Measurements from ENCODE around the gene USP25.
A peak's percentile ranks its signal among the peaks of the same experiment; 100 is the strongest.

USP25 gene

GRCh38 chr21:15725949-15726348 lies 3.8 kb upstream of the USP25 start:
- H3K4me3 ChIP-seq (ENCODE audit: low read depth, low read length): no peak overlapping the region
- no peak overlapping the region for H3K27ac ChIP-seq (ENCODE audit: extremely low read depth, low read depth, low read length)
- TF ChIP-seq ZNF19 (tag by site-specific recombination; IDR thresholded peaks at IDR 0.05; ENCODE audit: low read depth) (no peak), ZNF501 (tag by site-specific recombination; IDR thresholded peaks at IDR 0.05) (no peak), ZNF112 (tag by site-specific recombination; IDR thresholded peaks at IDR 0.05) (no peak), ZFHX2 (tag by site-specific recombination; conservative IDR thresholded peaks at IDR 0.05) (no peak), ZNF596 (tag by site-specific recombination; IDR thresholded peaks at IDR 0.05) (no peak), MYNN (tag by site-specific recombination; IDR thresholded peaks at IDR 0.05; ENCODE audit: borderline replicate concordance) (no peak), ZNF10 (tag by site-specific recombination; IDR thresholded peaks at IDR 0.05) (no peak), ATF2 (tag by site-specific recombination; IDR thresholded peaks at IDR 0.05; ENCODE audit: low read depth) (no peak), ZNF133 (tag by site-specific recombination; IDR thresholded peaks at IDR 0.05) (no peak)
- ChIA-PET POLR2A (no interaction called here), CTCF (no interaction called here)
- no peaks in the 10 kb centered on the region for H3K9me3 ChIP-seq (ENCODE audit: control insufficient read depth, insufficient read depth, low read depth, low read length)
- no peaks in the 10 kb centered on the region for H3K36me3 ChIP-seq (ENCODE audit: control insufficient read depth in 2 of 2, insufficient read depth in 1 of 2, low read length in 2 of 2)
- H3K4me1 ChIP-seq (ENCODE audit: control insufficient read depth, insufficient read depth, low read length): peaks cover 5% of the 10 kb centered on the region; the same call in 1 of the 2 replicates

DNA sequence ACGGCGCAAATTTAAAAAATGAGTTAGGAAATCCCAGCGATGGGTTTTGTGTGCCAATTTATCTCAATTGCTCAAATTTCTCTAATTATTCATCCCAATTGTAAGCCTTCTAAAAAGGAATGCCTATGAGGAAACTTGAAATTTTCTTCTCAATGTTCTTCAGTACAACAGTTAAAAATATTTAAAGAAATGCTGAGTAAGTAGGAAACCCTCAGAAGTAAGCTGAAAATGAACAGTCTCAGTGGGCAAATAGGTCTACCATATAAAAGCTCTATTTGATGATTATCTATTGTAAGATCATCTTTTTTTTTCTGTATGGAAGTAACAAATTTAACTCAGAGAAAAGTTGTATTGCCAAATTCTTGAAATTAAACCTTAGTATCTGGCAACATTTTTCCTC lies 1.7 kb upstream of the USP25 start:
- H3K4me1 ChIP-seq (ENCODE audit: control insufficient read depth, insufficient read depth, low read length): peaks cover 8% of the 10 kb centered on the region; the same call in 1 of the 2 replicates
- no peak for TF ChIP-seq WT1 (tag by site-specific recombination; IDR thresholded peaks at IDR 0.05)
- CTCF ChIA-PET: no interaction called here
- no peak overlapping the region for H3K4me3 ChIP-seq (ENCODE audit: low read depth, low read length)
- POLR2A ChIA-PET: interaction anchor here (0.6 kb wide), 1 partner anchor 1325 kb away, joined by 3 read pairs; no protein-coding TSS in a partner anchor
- H3K27ac ChIP-seq (ENCODE audit: extremely low read depth, low read depth, low read length): no peak overlapping the region
- no peaks in the 10 kb centered on the region for H3K36me3 ChIP-seq (ENCODE audit: control insufficient read depth in 2 of 2, insufficient read depth in 1 of 2, low read length in 2 of 2)
- no peaks in the 10 kb centered on the region for H3K9me3 ChIP-seq (ENCODE audit: control insufficient read depth, insufficient read depth, low read depth, low read length)

DNA sequence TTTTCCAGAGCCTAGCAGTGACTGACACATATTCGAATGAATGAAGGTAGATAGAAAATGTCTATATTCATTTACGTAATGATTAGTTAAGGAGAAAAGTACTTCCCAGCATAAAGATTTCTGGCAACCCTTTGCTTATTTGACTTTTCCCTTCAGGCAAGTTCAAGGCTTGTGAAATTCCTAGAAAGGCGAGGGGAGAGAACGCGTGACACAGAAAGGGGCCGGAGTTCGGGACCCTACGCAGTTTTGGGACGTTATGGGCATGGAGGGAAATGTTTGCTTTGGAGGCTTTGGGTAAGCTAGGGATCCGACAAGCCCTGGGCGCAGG lies 472 bp upstream of the USP25 start:
- ChIA-PET CTCF (no interaction called here), POLR2A (no interaction called here)
- peaks cover 12% of the 10 kb centered on the region for H3K4me1 ChIP-seq (ENCODE audit: control insufficient read depth, insufficient read depth, low read length)
- H3K36me3 ChIP-seq (ENCODE audit: control insufficient read depth in 2 of 2, insufficient read depth in 1 of 2, low read length in 2 of 2): no peaks in the 10 kb centered on the region
- TF ChIP-seq ZFP41 (tag by site-specific recombination; IDR thresholded peaks at IDR 0.05; ENCODE audit: borderline replicate concordance) (no peak), ZNF335 (tag by site-specific recombination; conservative IDR thresholded peaks at IDR 0.05) (0 out of 2 replicates have a peak, but pooled peaks have one; percentile 26), ZNF48 (tag by site-specific recombination; IDR thresholded peaks at IDR 0.05) (no peak), PRDM1 (tag by site-specific recombination; IDR thresholded peaks at IDR 0.05) (peak; percentile 36; the same call in 1 of the 2 replicates), ZNF114 (tag by site-specific recombination; IDR thresholded peaks at IDR 0.05) (no peak), ZBTB26 (tag by site-specific recombination; optimal IDR thresholded peaks at IDR 0.05) (peak; percentile 29), ZNF501 (tag by site-specific recombination; IDR thresholded peaks at IDR 0.05) (no peak)
- TF ChIP-seq, protein P1, sequence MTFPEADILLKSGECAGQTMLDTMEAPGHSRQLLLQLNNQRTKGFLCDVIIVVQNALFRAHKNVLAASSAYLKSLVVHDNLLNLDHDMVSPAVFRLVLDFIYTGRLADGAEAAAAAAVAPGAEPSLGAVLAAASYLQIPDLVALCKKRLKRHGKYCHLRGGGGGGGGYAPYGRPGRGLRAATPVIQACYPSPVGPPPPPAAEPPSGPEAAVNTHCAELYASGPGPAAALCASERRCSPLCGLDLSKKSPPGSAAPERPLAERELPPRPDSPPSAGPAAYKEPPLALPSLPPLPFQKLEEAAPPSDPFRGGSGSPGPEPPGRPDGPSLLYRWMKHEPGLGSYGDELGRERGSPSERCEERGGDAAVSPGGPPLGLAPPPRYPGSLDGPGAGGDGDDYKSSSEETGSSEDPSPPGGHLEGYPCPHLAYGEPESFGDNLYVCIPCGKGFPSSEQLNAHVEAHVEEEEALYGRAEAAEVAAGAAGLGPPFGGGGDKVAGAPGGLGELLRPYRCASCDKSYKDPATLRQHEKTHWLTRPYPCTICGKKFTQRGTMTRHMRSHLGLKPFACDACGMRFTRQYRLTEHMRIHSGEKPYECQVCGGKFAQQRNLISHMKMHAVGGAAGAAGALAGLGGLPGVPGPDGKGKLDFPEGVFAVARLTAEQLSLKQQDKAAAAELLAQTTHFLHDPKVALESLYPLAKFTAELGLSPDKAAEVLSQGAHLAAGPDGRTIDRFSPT (tag by site-specific recombination; IDR thresholded peaks at IDR 0.05): 0 out of 2 replicates have a peak, but pooled peaks have one; percentile 22
- TF ChIP-seq, protein P2, sequence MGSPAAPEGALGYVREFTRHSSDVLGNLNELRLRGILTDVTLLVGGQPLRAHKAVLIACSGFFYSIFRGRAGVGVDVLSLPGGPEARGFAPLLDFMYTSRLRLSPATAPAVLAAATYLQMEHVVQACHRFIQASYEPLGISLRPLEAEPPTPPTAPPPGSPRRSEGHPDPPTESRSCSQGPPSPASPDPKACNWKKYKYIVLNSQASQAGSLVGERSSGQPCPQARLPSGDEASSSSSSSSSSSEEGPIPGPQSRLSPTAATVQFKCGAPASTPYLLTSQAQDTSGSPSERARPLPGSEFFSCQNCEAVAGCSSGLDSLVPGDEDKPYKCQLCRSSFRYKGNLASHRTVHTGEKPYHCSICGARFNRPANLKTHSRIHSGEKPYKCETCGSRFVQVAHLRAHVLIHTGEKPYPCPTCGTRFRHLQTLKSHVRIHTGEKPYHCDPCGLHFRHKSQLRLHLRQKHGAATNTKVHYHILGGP (tag by site-specific recombination; IDR thresholded peaks at IDR 0.05): peak; percentile 93
- no peaks in the 10 kb centered on the region for H3K9me3 ChIP-seq (ENCODE audit: control insufficient read depth, insufficient read depth, low read depth, low read length)
- H3K4me3 ChIP-seq (ENCODE audit: low read depth, low read length): peak overlapping the region; percentile 42
- peak overlapping the region; percentile 98 for H3K27ac ChIP-seq (ENCODE audit: extremely low read depth, low read depth, low read length)

Measured in HEK293 (cell line).